ENCODE measurements around the gene PRRC2C. TPM values are rescaled to one million over a fixed set of nuclear protein-coding genes. Genes with fewer than 3 reads are reported as not detected.

PRRC2C gene
- total RNA-seq, 1 donor from 2014 or later, result 45.8 TPM

- Histone ChIP-seq H3K9me3 (replicated peaks) (no peaks in the 10 kb centered on the region), H3K4me3 (no peak overlapping the region), H3K4me1 (peaks cover 7% of the 10 kb centered on the region), H3K36me3 (no peaks in the 10 kb centered on the region), H3K27ac (replicated peaks) (no peak overlapping the region), H3K27me3 (ENCODE audit: low read depth) (no peaks in the 10 kb centered on the region)
- TF ChIP-seq CTCF (IDR thresholded peaks at IDR 0.05; ENCODE audit: borderline replicate concordance), result no peak
- intact Hi-C loops (cut with micrococcal nuclease), result no loop called here
- no peak for DNase-seq
Observed at GRCh38 chr1:171472183-171472647, 13.1 kb upstream of the PRRC2C start.

GRCh38 chr1:171476829-171477228 is 8.5 kb upstream of the PRRC2C start:
- H3K4me3 ChIP-seq, result no peak overlapping the region
- intact Hi-C loops (cut with micrococcal nuclease), result no loop called here
- no peaks in the 10 kb centered on the region for H3K27me3 ChIP-seq (ENCODE audit: low read depth)
- no peaks in the 10 kb centered on the region for H3K4me1 ChIP-seq
- TF ChIP-seq CTCF (IDR thresholded peaks at IDR 0.05; ENCODE audit: borderline replicate concordance), result no peak
- H3K36me3 ChIP-seq, result no peaks in the 10 kb centered on the region
- DNase-seq, result no peak
- H3K9me3 ChIP-seq (replicated peaks), result no peaks in the 10 kb centered on the region
- no peak overlapping the region for H3K27ac ChIP-seq (replicated peaks)

DNA sequence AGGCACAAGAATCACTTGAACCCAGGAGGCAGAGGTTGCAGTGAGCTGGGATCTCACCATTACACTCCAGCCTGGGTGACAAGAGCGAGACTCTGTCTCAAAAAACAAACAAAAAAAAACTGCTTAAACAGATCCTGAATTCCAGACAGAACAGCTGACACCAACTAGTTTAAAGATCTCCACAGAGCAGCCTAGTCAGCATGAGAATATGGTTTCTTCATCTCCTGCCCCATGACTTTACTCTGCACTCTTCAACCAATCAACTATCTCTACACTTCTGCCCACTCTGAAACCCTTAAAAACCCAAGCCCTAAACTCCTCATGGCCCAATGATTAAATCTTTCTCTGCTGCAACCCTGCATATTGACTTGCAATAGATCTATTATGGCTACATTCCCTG is 7.5 kb upstream of the PRRC2C start:
- Histone ChIP-seq H3K27ac (replicated peaks) (no peak overlapping the region), H3K36me3 (no peaks in the 10 kb centered on the region), H3K4me1 (no peaks in the 10 kb centered on the region), H3K27me3 (ENCODE audit: low read depth) (no peaks in the 10 kb centered on the region), H3K9me3 (replicated peaks) (no peaks in the 10 kb centered on the region), H3K4me3 (no peak overlapping the region)
- no peak for DNase-seq
- no peak for TF ChIP-seq CTCF (IDR thresholded peaks at IDR 0.05; ENCODE audit: borderline replicate concordance)
- intact Hi-C loops (cut with micrococcal nuclease), result no loop called here

GRCh38 chr1:171480035-171480434 is 5.3 kb upstream of the PRRC2C start:
- Histone ChIP-seq H3K4me3 (no peak overlapping the region), H3K27ac (replicated peaks) (no peak overlapping the region), H3K9me3 (replicated peaks) (no peaks in the 10 kb centered on the region), H3K27me3 (ENCODE audit: low read depth) (no peaks in the 10 kb centered on the region), H3K36me3 (no peaks in the 10 kb centered on the region), H3K4me1 (peaks cover 5% of the 10 kb centered on the region)
- DNase-seq, result no peak
- intact Hi-C loops (cut with micrococcal nuclease), result no loop called here
- TF ChIP-seq CTCF (IDR thresholded peaks at IDR 0.05; ENCODE audit: borderline replicate concordance), result no peak

DNA sequence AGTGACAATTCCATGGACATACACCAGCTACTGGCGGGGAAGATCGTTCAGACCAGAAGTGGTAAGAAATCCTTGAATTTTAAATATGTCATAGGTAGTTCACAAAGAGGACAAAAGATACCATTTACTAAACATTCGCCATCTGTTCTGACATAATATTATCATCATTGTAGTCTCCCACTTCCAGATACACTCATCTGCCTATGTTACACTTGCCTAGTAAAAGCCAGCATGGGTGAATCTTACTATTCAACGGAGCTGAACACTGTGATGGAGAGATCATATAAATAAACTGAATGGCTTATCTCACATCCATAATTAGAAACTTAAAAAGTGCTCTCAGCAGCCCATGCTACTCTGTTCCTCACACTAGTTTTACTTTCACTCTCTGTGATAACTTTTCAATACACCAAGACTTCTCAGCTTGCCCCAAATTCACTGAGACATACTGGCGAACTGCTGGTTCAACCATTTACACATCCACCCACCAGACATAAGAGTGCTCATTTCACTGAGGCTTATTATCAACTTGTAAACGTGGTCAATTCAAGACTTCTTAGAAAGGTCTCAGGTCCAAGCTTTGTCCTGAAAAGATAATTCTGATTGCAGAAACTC is 463 bp upstream of the PRRC2C start:
- intact Hi-C loops (cut with micrococcal nuclease), result no loop called here
- Histone ChIP-seq H3K27ac (replicated peaks) (peak overlapping the region; percentile 97), H3K4me3 (peak overlapping the region; percentile 89), H3K4me1 (peaks cover 50% of the 10 kb centered on the region), H3K9me3 (replicated peaks) (no peaks in the 10 kb centered on the region), H3K36me3 (no peaks in the 10 kb centered on the region), H3K27me3 (ENCODE audit: low read depth) (no peaks in the 10 kb centered on the region)
- TF ChIP-seq CTCF (IDR thresholded peaks at IDR 0.05; ENCODE audit: borderline replicate concordance), result no peak
- DNase-seq, result no peak
